Right lobe of liver (tissue), 4 donors: ENCODE data around the gene HNRNPM.

Experiments used
- POLR2A ChIP-seq: fragments of 450-650 bp; IDR thresholded peaks from one replicate; pipeline ENCODE4 v1.6.1; 2017; ENCODE audit warnings: antibody characterized with exemption, mild to moderate bottlenecking
- TF ChIP-seq, protein P1 (sequence below), 4 donors: fragments of 200-600 bp in 3 of 4; fragments of 450-650 bp in 1 of 4; IDR thresholded peaks; one replicate each; pipeline versions ENCODE4 v1.5.1 to v1.8.0; 2016 to 2022; ENCODE audit warnings: antibody characterized with exemption in 4 of 4, mild to moderate bottlenecking in 2 of 4
- donor health status: DM: no; HTN: no; CAD: no.
- donor health status: DM: no; HTN: no; CAD: no.
- donor health status: DM: no; HTN: yes; CAD: no.

DNA sequence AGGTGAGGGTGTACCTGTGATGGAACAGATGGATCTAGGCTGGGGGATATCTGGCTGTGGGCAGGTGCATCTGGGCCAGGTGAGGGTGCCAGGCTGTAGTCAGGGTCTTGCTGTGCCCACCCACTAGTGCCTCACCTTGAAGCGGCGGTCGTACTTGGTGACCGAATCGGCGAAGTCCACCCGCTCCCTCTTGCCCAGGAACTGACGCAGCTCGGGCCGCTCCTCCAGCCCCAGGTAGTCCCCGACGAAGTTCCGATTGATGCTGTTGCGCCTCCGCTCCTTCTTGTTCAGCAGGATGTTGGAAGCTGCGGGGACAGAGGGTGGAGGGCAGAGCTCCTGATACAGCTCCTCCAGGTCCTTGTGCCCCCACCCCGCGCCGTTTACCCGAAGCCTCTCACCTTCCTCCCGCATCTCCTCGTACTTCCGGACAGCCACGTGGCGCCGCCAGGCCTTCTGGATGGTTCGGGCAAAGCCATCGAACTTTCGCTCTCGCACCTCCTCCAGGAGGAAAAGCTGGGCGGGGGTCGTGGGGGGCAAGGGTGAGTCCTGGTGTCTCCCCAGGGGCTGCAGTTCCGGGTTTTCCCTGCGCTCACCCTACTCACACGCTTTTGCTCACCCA lies 85.4 kb downstream of the HNRNPM start:
- TF ChIP-seq, protein P1, sequence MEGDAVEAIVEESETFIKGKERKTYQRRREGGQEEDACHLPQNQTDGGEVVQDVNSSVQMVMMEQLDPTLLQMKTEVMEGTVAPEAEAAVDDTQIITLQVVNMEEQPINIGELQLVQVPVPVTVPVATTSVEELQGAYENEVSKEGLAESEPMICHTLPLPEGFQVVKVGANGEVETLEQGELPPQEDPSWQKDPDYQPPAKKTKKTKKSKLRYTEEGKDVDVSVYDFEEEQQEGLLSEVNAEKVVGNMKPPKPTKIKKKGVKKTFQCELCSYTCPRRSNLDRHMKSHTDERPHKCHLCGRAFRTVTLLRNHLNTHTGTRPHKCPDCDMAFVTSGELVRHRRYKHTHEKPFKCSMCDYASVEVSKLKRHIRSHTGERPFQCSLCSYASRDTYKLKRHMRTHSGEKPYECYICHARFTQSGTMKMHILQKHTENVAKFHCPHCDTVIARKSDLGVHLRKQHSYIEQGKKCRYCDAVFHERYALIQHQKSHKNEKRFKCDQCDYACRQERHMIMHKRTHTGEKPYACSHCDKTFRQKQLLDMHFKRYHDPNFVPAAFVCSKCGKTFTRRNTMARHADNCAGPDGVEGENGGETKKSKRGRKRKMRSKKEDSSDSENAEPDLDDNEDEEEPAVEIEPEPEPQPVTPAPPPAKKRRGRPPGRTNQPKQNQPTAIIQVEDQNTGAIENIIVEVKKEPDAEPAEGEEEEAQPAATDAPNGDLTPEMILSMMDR (IDR thresholded peaks at IDR 0.05): no peak
- TF ChIP-seq POLR2A: no peak
